HCT116 (cell line): ENCODE data around the gene BICD2.

Experiments
- CTCF ChIP-seq, 3 experiments: fragments of 200-600 bp in 1 of 3; sonication (generic) in 1 of 3; IDR thresholded peaks in 2 of 3; conservative IDR thresholded peaks in 1 of 3; 2 replicates each; pipeline ENCODE4 v1.5.1; 2012 to 2017; ENCODE audit warnings: low read depth in 2 of 3, low read length in 2 of 3, antibody characterized with exemption in 1 of 3, borderline replicate concordance in 1 of 3, control low read depth in 1 of 3, mild to moderate bottlenecking in 1 of 3, mixed read lengths in 1 of 3, mixed run types in 1 of 3, moderate library complexity in 1 of 3; ENCODE audit not compliant: insufficient read depth in 1 of 3
- EGR1 ChIP-seq: IDR thresholded peaks from 2 replicates; pipeline ENCODE4 v1.6.1; 2012; ENCODE audit warnings: low read depth
- ELF1 ChIP-seq: IDR thresholded peaks from 2 replicates; pipeline ENCODE4 v1.6.1; 2012; ENCODE audit warnings: low read depth, borderline replicate concordance
- EZH2 ChIP-seq: fragments of 200-600 bp; sonication (generic); IDR thresholded peaks from 2 replicates; pipeline ENCODE4 v1.6.1; 2017; ENCODE audit warnings: antibody characterized with exemption, mixed run types
- EZH2phosphoT487 ChIP-seq: fragments of 200-600 bp; IDR thresholded peaks from 2 replicates; pipeline ENCODE4 v1.6.1; 2018; ENCODE audit warnings: antibody characterized with exemption, borderline replicate concordance
- JUND ChIP-seq: IDR thresholded peaks from 2 replicates; pipeline ENCODE4 v1.6.1; 2012
- MAX ChIP-seq: IDR thresholded peaks from 2 replicates; pipeline ENCODE4 v1.6.1; 2012
- POLR2A ChIP-seq: IDR thresholded peaks from 2 replicates; pipeline ENCODE4 v1.7.0; 2011; ENCODE audit warnings: borderline replicate concordance; ENCODE audit not compliant: insufficient read depth, insufficient read length; ENCODE audit errors: extremely low read depth
- POLR2AphosphoS5 ChIP-seq: IDR thresholded peaks from 2 replicates; pipeline ENCODE4 v1.6.1; 2011; ENCODE audit warnings: mild to moderate bottlenecking, low read depth, low read length, moderate library complexity
- RAD21 ChIP-seq: IDR thresholded peaks from 2 replicates; pipeline ENCODE4 v1.6.1; 2012; ENCODE audit warnings: low read depth, mild to moderate bottlenecking
- SIN3A ChIP-seq: IDR thresholded peaks from 2 replicates; pipeline ENCODE4 v1.6.1; 2012; ENCODE audit warnings: low read depth
- YY1 ChIP-seq: IDR thresholded peaks from 2 replicates; pipeline ENCODE4 v1.6.1; 2011; ENCODE audit warnings: low read length, low read depth, moderate library complexity, mild to moderate bottlenecking; ENCODE audit not compliant: insufficient replicate concordance; ENCODE audit errors: extremely low read depth
- ZNF274 ChIP-seq: fragments of 200-500 bp; sonication (Bioruptor generic); IDR thresholded peaks from 2 replicates; pipeline ENCODE4 v1.6.1; 2014; ENCODE audit warnings: mild to moderate bottlenecking, low read depth, low read length, inconsistent platforms
- TF ChIP-seq, protein P1 (sequence below): IDR thresholded peaks from 2 replicates; pipeline ENCODE4 v1.6.1; 2012

DNA sequence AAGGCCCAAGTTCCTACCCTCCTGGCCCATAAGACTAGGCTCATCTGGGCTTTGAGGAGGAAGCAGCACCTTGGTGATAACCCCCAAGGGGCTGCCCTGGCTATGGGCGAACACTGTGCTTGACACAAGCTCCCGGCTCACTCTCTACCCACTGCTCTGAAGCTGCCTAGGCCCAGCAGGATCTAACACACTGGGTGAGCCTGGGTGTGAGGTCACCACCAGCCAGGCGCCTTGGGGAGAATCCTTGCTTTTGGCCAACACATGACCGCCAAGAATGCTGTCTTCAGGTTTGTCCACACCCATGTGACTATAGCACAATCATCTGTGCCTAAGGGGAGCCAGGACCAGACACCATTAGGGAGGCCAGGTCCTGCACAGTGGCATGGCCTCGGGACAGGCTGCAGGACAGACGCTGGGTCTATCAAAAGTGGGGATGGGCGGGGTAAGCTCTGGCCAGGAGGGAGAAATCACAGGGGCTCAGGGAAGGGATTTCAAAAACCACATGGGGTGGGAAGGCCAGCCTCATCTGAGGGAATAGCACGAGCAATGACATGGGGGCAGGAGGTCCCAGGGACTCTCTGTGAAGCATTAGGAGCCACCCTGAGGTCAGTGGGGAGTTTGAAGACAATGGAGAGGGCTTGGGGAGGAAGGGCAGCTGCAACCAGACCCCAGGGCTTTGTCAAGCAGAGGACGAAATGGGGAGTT, 29.6 kb downstream of the BICD2 start:
- TF ChIP-seq, protein P1, sequence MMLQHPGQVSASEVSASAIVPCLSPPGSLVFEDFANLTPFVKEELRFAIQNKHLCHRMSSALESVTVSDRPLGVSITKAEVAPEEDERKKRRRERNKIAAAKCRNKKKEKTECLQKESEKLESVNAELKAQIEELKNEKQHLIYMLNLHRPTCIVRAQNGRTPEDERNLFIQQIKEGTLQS, result no peak
- TF ChIP-seq MAX (no peak), CTCF (IDR thresholded peaks at IDR 0.05 in 2 of 3, conservative IDR thresholded peaks at IDR 0.05 in 1 of 3; ENCODE audit: borderline replicate concordance in 1 of 3, insufficient read depth in 1 of 3, low read depth in 2 of 3, low read length in 2 of 3) (no peak), EZH2phosphoT487 (no peak), POLR2A (no peak), ELF1 (no peak), POLR2AphosphoS5 (no peak), SIN3A (no peak), JUND (no peak), EZH2 (no peak), ZNF274 (no peak), RAD21 (no peak), YY1 (no peak), EGR1 (no peak)
